GM12878 (cell line): ENCODE data around the gene NCKIPSD. TPM values are rescaled to one million over a fixed set of nuclear protein-coding genes. Genes with fewer than 3 reads are reported as not detected.

ENCODE experiments used
- ATAC-seq: fragments of 200-7000 bp; cut with Tn5 transposase; 3 replicates; pipeline ENCODE4 v1.9.1; 2020; ENCODE audit warnings: mild to moderate bottlenecking, moderate library complexity
- BruUV-seq: library from RNA; stranded (reverse); fragments of 400-500 nt; replicated peaks from 2 replicates; lab custom pipeline; 2021; lab: Mats Ljungman, UMichigan
- CTCF ChIA-PET: fragments of 300-600 bp; sonication (Branson Sonifier 250); formaldehyde crosslinking; extraction: SDS; loops from one replicate; lab custom pipeline; 2021; ENCODE audit warnings: inconsistent platforms; lab: Yijun Ruan, JAX
- POLR2A ChIA-PET: fragments of 350-600 bp; formaldehyde crosslinking; extraction: SDS; loops from one replicate; lab custom pipeline; 2021; ENCODE audit warnings: inconsistent platforms; lab: Charles Lee
- RAD21 ChIA-PET: fragments of 300-600 bp; sonication (Branson Sonifier 250); formaldehyde crosslinking; loops from one replicate; lab custom pipeline; 2023; ENCODE audit warnings: antibody characterized with exemption; ENCODE audit not compliant: unreplicated experiment; lab: Charles Lee
- SMC1A ChIA-PET: fragments of 300-600 bp; sonication (Branson Sonifier 250); formaldehyde crosslinking; loops from one replicate; lab custom pipeline; 2023; ENCODE audit not compliant: unreplicated experiment, uncharacterized antibody; lab: Charles Lee
- DNase-seq: peaks from one replicate; pipeline ENCODE4 v3.0.0-alpha.2; 2011; ENCODE audit warnings: low read depth, low spot score
- FAIRE-seq: peaks from 3 replicates; lab custom pipeline; 2011; peaks lifted over from hg19 to GRCh38; lab: Jason Lieb, UNC
- H2AFZ ChIP-seq: 2 replicates; pipeline ENCODE4 v1.6.0; 2011; ENCODE audit warnings: low read depth, low read length, control low read depth; ENCODE audit not compliant: control insufficient read depth
- H3K27ac ChIP-seq: 2 replicates; pipeline ENCODE4 v1.5.1; 2011; ENCODE audit warnings: control low read depth; ENCODE audit not compliant: control insufficient read depth, insufficient read depth
- H3K27me3 ChIP-seq, 2 experiments: replicated peaks in 1 of 2; 2 replicates each; pipeline versions ENCODE4 v1.6.0 to v1.6.1; 2011; ENCODE audit warnings: low read length in 1 of 2; ENCODE audit not compliant: control insufficient read depth in 2 of 2, insufficient read depth in 2 of 2
- H3K36me3 ChIP-seq, 2 experiments: 2 replicates each; pipeline ENCODE4 v1.5.1; 2011; ENCODE audit warnings: low read length in 1 of 2; ENCODE audit not compliant: control insufficient read depth in 2 of 2, insufficient read depth in 2 of 2
- H3K4me1 ChIP-seq: 2 replicates; pipeline ENCODE4 v1.6.1; 2011; ENCODE audit warnings: mild to moderate bottlenecking, low read length, moderate library complexity, mixed read lengths; ENCODE audit not compliant: control insufficient read depth, insufficient read depth
- H3K4me2 ChIP-seq: 2 replicates; pipeline ENCODE4 v1.6.0; 2011; ENCODE audit warnings: control low read depth; ENCODE audit not compliant: control insufficient read depth, insufficient read depth
- H3K4me3 ChIP-seq: fragments of 200-600 bp; sonication (generic); 2 replicates; pipeline ENCODE4 v1.5.1; 2016
- H3K79me2 ChIP-seq: 2 replicates; pipeline ENCODE4 v1.6.0; 2011; ENCODE audit warnings: low read length; ENCODE audit not compliant: control insufficient read depth, insufficient read depth
- H3K9ac ChIP-seq: 2 replicates; pipeline ENCODE4 v1.8.0; 2011; ENCODE audit warnings: low read length, control low read depth, mixed read lengths; ENCODE audit not compliant: control insufficient read depth, insufficient read depth
- H3K9me3 ChIP-seq: replicated peaks from 3 replicates; pipeline ENCODE4 v1.5.1; 2011; ENCODE audit warnings: mild to moderate bottlenecking, low read length; ENCODE audit not compliant: control insufficient read depth, insufficient read depth
- H4K20me1 ChIP-seq: 2 replicates; pipeline ENCODE4 v1.6.0; 2011; ENCODE audit not compliant: control insufficient read depth, insufficient read depth
- CTCF ChIP-seq, 3 experiments: IDR thresholded peaks in 2 of 3; conservative IDR thresholded peaks in 1 of 3; 2 replicates each; pipeline ENCODE4 v1.5.1; 2011; ENCODE audit warnings: low read depth in 3 of 3, low read length in 3 of 3, mild to moderate bottlenecking in 3 of 3, control low read depth in 2 of 3, moderate library complexity in 2 of 3, inconsistent platforms in 1 of 3, mixed read lengths in 1 of 3; ENCODE audit not compliant: control insufficient read depth in 2 of 3, insufficient read depth in 1 of 3; ENCODE audit errors: extremely low read depth in 1 of 3
- DPF2 ChIP-seq: fragments of 450-650 bp; IDR thresholded peaks from 2 replicates; pipeline ENCODE4 v1.6.1; 2017; ENCODE audit warnings: mild to moderate bottlenecking
- E2F4 ChIP-seq: IDR thresholded peaks from 2 replicates; pipeline ENCODE4 v1.6.1; 2012; ENCODE audit warnings: low read depth, low read length, improper control_type of control experiment
- IKZF1 ChIP-seq: fragments of 450-650 bp; conservative IDR thresholded peaks from 2 replicates; pipeline ENCODE4 v1.6.1; 2017; ENCODE audit warnings: antibody characterized with exemption, mild to moderate bottlenecking
- MTA3 ChIP-seq: IDR thresholded peaks from 2 replicates; pipeline ENCODE4 v1.6.1; 2012; ENCODE audit warnings: low read length, inconsistent platforms, borderline replicate concordance
- MXI1 ChIP-seq: fragments of 150-350 bp; IDR thresholded peaks from 2 replicates; pipeline ENCODE4 v1.6.1; 2011; ENCODE audit warnings: low read depth, mild to moderate bottlenecking, inconsistent platforms, low read length, improper control_type of control experiment
- RBBP5 ChIP-seq: fragments of 200-600 bp; sonication (generic); conservative IDR thresholded peaks from 2 replicates; pipeline ENCODE4 v1.6.1; 2016
- REST ChIP-seq: IDR thresholded peaks from 2 replicates; pipeline ENCODE4 v1.6.1; 2012; ENCODE audit warnings: mild to moderate bottlenecking, low read depth, low read length
- SKIL ChIP-seq: fragments of 450-650 bp; IDR thresholded peaks from 2 replicates; pipeline ENCODE4 v1.6.1; 2017; ENCODE audit warnings: mild to moderate bottlenecking, low read depth, inconsistent platforms; ENCODE audit not compliant: poor library complexity, severe bottlenecking
- SMC3 ChIP-seq: IDR thresholded peaks from 2 replicates; pipeline ENCODE4 v1.6.1; 2011; ENCODE audit warnings: low read length, improper control_type of control experiment, borderline replicate concordance
- TARDBP ChIP-seq: IDR thresholded peaks from 2 replicates; pipeline ENCODE4 v1.6.1; 2016; ENCODE audit warnings: borderline replicate concordance
- ZNF622 ChIP-seq: fragments of 450-650 bp; IDR thresholded peaks from 2 replicates; pipeline ENCODE4 v1.6.1; 2017; ENCODE audit warnings: mild to moderate bottlenecking, inconsistent platforms
- WGBS: methylation state at CpG from one replicate; pipeline ENCODE4 v1.1.6; 2016; ENCODE audit warnings: low lambda C conversion rate; ENCODE audit not compliant: insufficient replicate concordance, insufficient coverage; ENCODE audit errors: missing lambda C conversion rate; 5-methylcytosine and 5-hydroxymethylcytosine counted together
- in situ Hi-C: fragments of 300-500 bp; cut with MboI; formaldehyde crosslinking; loops from 9 replicates; pipeline ENCODE4 v1.14.3; 2018; ENCODE audit warnings: mixed read lengths
- intact Hi-C: fragments of 100-400 bp; cut with micrococcal nuclease; formaldehyde crosslinking; loops from one replicate; pipeline ENCODE4 v1.14.2; 2022; ENCODE audit not compliant: unreplicated experiment
- polyA plus RNA-seq, 11 experiments: library from polyadenylated mRNA; depleted of rRNA in 4 of 11; unstranded in 6 of 11; stranded (reverse) in 5 of 11; fragments of >200 nt; fragmentation: Nextera tagmentation in 4 of 11; fragmentation: Illumina TruSeq in 1 of 11; extraction: Ambion mirVana in 4 of 11; extraction: Trizol in 1 of 11; gene quantifications; 1 replicate in 1 of 11; 2 replicates in 10 of 11; pipeline versions ENCODE4 v1.2.1 to v1.2.3, GENCODE V29; 2011 to 2016; ENCODE audit warnings: inconsistent platforms in 2 of 11, missing spikeins in 2 of 11, low read depth in 1 of 11
- total RNA-seq, 4 experiments: library from RNA; depleted of rRNA in 3 of 4; stranded (reverse); fragments of >200 nt in 3 of 4; fragmentation: Illumina TruSeq in 1 of 4; extraction: Trizol in 1 of 4; gene quantifications; 2 replicates each; pipeline versions ENCODE4 v1.2.1 to v1.2.3, GENCODE V29; 2013 to 2021
- TF ChIP-seq, protein P1 (sequence below): IDR thresholded peaks from 2 replicates; pipeline ENCODE4 v1.6.1; 2011; ENCODE audit warnings: borderline replicate concordance, low read depth, mild to moderate bottlenecking, moderate library complexity, mixed read lengths, low read length; ENCODE audit not compliant: insufficient read depth; ENCODE audit errors: extremely low read length

The NCKIPSD gene
- total and polyA plus RNA-seq, 10 of the 15 experiments (the other 5 are each of a cell fraction or from before 2014, with no cell fraction given) = 0.93 to 31.6 (median 15.2) TPM

GRCh38 chr3:48648188-48648850 is 37.4 kb downstream of the NCKIPSD start:
- POLR2A ChIA-PET = no interaction called here
- Histone ChIP-seq H4K20me1 (no peaks in the 10 kb centered on the region; the same call in 1 of the 2 replicates), H2AFZ (no peak overlapping the region), H3K9me3 (no peaks in the 10 kb centered on the region), H3K4me1 (no peaks in the 10 kb centered on the region), H3K79me2 (no peaks in the 10 kb centered on the region), H3K36me3 (no peaks in the 10 kb centered on the region), H3K4me3 (no peak overlapping the region), H3K27me3 (no peaks in the 10 kb centered on the region), H3K4me2 (no peak overlapping the region), H3K9ac (no peak overlapping the region), H3K27ac (no peak overlapping the region)
- WGBS = 48% methylated on average over 15 of the region's 15 CpGs
- FAIRE-seq (no peak), DNase-seq (no peak), ATAC-seq (no peak)
- BruUV-seq = no TSS peak
- intact Hi-C loops (no loop called here), in situ Hi-C loops (no loop called here)
- RAD21 ChIA-PET = no interaction called here
- CTCF ChIA-PET = interaction anchor here (1.4 kb wide), 1 partner anchor 12 kb away, joined by 4 read pairs; no protein-coding TSS in a partner anchor
- SMC1A ChIA-PET = no interaction called here
- TF ChIP-seq REST (no peak), TARDBP (no peak), IKZF1 (no peak), SMC3 (no peak), DPF2 (no peak), MXI1 (no peak), SKIL (no peak), MTA3 (no peak), E2F4 (no peak), RBBP5 (no peak), ZNF622 (no peak), CTCF (IDR thresholded peaks at IDR 0.05 in 2 of 3, conservative IDR thresholded peaks at IDR 0.05 in 1 of 3; ENCODE audit: control insufficient read depth in 2 of 3, extremely low read depth in 1 of 3, insufficient read depth in 1 of 3, low read depth in 3 of 3, low read length in 3 of 3) (no peak)
- TF ChIP-seq, protein P1, sequence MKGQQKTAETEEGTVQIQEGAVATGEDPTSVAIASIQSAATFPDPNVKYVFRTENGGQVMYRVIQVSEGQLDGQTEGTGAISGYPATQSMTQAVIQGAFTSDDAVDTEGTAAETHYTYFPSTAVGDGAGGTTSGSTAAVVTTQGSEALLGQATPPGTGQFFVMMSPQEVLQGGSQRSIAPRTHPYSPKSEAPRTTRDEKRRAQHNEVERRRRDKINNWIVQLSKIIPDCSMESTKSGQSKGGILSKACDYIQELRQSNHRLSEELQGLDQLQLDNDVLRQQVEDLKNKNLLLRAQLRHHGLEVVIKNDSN = no peak
